Measurements from ENCODE around the gene UBE2J2. TPM values are rescaled to one million over a fixed set of nuclear protein-coding genes. Genes with fewer than 3 reads are reported as not detected.
A peak's percentile ranks its signal among the peaks of the same experiment; 100 is the strongest.

UBE2J2 gene
- total and polyA plus RNA-seq, 11 donors: 23.3 to 53.6 (median 34.7) TPM

- DNase-seq (no peak), ATAC-seq (no peak)
- Histone ChIP-seq H3K27ac (no peak overlapping the region), H3K27me3 (peaks cover 6 to 49% (median 18%) of the 10 kb centered on the region in 9 donors), H3K36me3 (no peaks in the 10 kb centered on the region), H3K4me3 (no peak overlapping the region), H3K9me3 (no peaks in the 10 kb centered on the region), H3K4me1 (peaks cover 0 to 27% (median 0%) of the 10 kb centered on the region in 12 donors)
- intact Hi-C loops (cut with DNase I): loop anchor here in 2 of 10 donors (2.0 to 5.0 kb wide), 2 partner anchors 120 to 123 kb away; no protein-coding TSS in a partner anchor
- no peak for TF ChIP-seq POLR2A (IDR thresholded peaks at IDR 0.05)
- WGBS, 4 donors: 66 to 78% (median 72%) methylated on average over 8 to 22 of the region's 23 CpGs
These were observed 28.4 kb downstream of the UBE2J2 start for GRCh38 chr1:1245178-1245816.

GRCh38 chr1:1244192-1244811 is 29.4 kb downstream of the UBE2J2 start:
- no peaks in the 10 kb centered on the region for H3K36me3 ChIP-seq
- no peak for TF ChIP-seq CTCF (IDR thresholded peaks at IDR 0.05)
- no peak for TF ChIP-seq POLR2A (IDR thresholded peaks at IDR 0.05)
- ATAC-seq (peak in 1 of 4 donors; percentile 46), DNase-seq (no peak)
- WGBS, 4 donors: 58 to 76% (median 66%) methylated on average over 22 to 30 of the region's 30 CpGs
- peak overlapping the region in 11 of 12 donors; percentile 6 to 55 (median 38) for H3K4me3 ChIP-seq
- intact Hi-C loops (cut with DNase I): loop anchor here in 1 of 10 donors (2.0 kb wide), 1 partner anchor 120 kb away; no protein-coding TSS in a partner anchor
- H3K4me1 ChIP-seq: peaks cover 0 to 27% (median 0%) of the 10 kb centered on the region in 12 donors
- peaks cover 14 to 59% (median 27%) of the 10 kb centered on the region in 9 donors for H3K27me3 ChIP-seq
- H3K9me3 ChIP-seq: no peaks in the 10 kb centered on the region
- H3K27ac ChIP-seq: peak overlapping the region in 5 of 12 donors; percentile 13 to 57 (median 19)

GRCh38 chr1:1243807-1244191 is 29.9 kb downstream of the UBE2J2 start:
- H3K27ac ChIP-seq: peak overlapping the region in 5 of 12 donors; percentile 13 to 57 (median 19)
- H3K4me3 ChIP-seq: peak overlapping the region in 11 of 12 donors; percentile 6 to 55 (median 38)
- intact Hi-C loops (cut with DNase I): loop anchor here in 1 of 10 donors (2.0 kb wide), 1 partner anchor 119 kb away; no protein-coding TSS in a partner anchor
- H3K9me3 ChIP-seq: no peaks in the 10 kb centered on the region
- H3K27me3 ChIP-seq: peaks cover 15 to 64% (median 31%) of the 10 kb centered on the region in 9 donors
- no peak for TF ChIP-seq POLR2A (IDR thresholded peaks at IDR 0.05)
- peak in 1 of 4 donors; percentile 37 for ATAC-seq
- no peak for DNase-seq
- H3K36me3 ChIP-seq: no peaks in the 10 kb centered on the region
- 44 to 66% (median 53%) methylated on average over 6 to 23 of the region's 23 CpGs for WGBS, 4 donors
- peaks cover 0 to 27% (median 0%) of the 10 kb centered on the region in 12 donors for H3K4me1 ChIP-seq

- DNase-seq (no peak), ATAC-seq (no peak)
- Histone ChIP-seq H3K4me1 (peaks cover 0 to 27% (median 0%) of the 10 kb centered on the region in 12 donors), H3K36me3 (no peaks in the 10 kb centered on the region), H3K4me3 (peak overlapping the region in 4 of 12 donors; percentile 25 to 55 (median 42)), H3K9me3 (no peaks in the 10 kb centered on the region), H3K27ac (no peak overlapping the region), H3K27me3 (peaks cover 17 to 69% (median 36%) of the 10 kb centered on the region in 9 donors)
- 84 to 100% (median 93%) methylated on average over 6 to 23 of the region's 23 CpGs for WGBS, 4 donors
- no peak for TF ChIP-seq CTCF (IDR thresholded peaks at IDR 0.05)
- intact Hi-C loops (cut with DNase I): no loop called here
These were observed 30.4 kb downstream of the UBE2J2 start for GRCh38 chr1:1243266-1243660.
